HG03565 (cell line): Measurements from ENCODE around the gene C3orf22.
"Not testable (repeated sequence)": the region's sequence is repeated elsewhere in the genome, so short reads cannot be mapped to it uniquely, and the experiment has no call there.

ENCODE experiments used
- ATAC-seq: cut with Tn5 transposase; IDR thresholded peaks from one replicate; pipeline ENCODE4 v1.9.1; 2021; ENCODE audit warnings: mild to moderate bottlenecking, moderate library complexity; ENCODE audit not compliant: unreplicated experiment

The C3orf22 gene

GRCh38 chr3:126544596-126545281, 14.0 kb downstream of the C3orf22 start:
- ATAC-seq, result no peak

GRCh38 chr3:126543457-126544061, 15.2 kb downstream of the C3orf22 start:
- ATAC-seq, result no peak

GRCh38 chr3:126542340-126543241, 16.1 kb downstream of the C3orf22 start:
- no peak for ATAC-seq

GRCh38 chr3:126541628-126542339, 16.9 kb downstream of the C3orf22 start:
- ATAC-seq, result no peak

- ATAC-seq, result no peak
These were observed 17.6 kb downstream of the C3orf22 start for GRCh38 chr3:126540951-126541627.

GRCh38 chr3:126540342-126540849, 18.3 kb downstream of the C3orf22 start:
- ATAC-seq, result no peak

GRCh38 chr3:126539558-126540250, 19.0 kb downstream of the C3orf22 start:
- ATAC-seq, result no peak

GRCh38 chr3:126538966-126539365, 19.8 kb downstream of the C3orf22 start:
- no peak for ATAC-seq

GRCh38 chr3:126538316-126538715, 20.4 kb downstream of the C3orf22 start:
- no peak for ATAC-seq

- no peak for ATAC-seq
These were observed 20.9 kb downstream of the C3orf22 start for GRCh38 chr3:126537730-126538281.

- ATAC-seq, result no peak
These were observed 21.5 kb downstream of the C3orf22 start for GRCh38 chr3:126537116-126537729.

- no peak for ATAC-seq
These were observed 22.6 kb downstream of the C3orf22 start for GRCh38 chr3:126536126-126536525.

GRCh38 chr3:126535636-126536035, 23.1 kb downstream of the C3orf22 start:
- no peak for ATAC-seq

- not testable (repeated sequence) for ATAC-seq
These were observed 24.0 kb downstream of the C3orf22 start for GRCh38 chr3:126534716-126535115.

GRCh38 chr3:126533506-126533905, 25.2 kb downstream of the C3orf22 start:
- ATAC-seq, result no peak

- no peak for ATAC-seq
These were observed 27.7 kb downstream of the C3orf22 start for GRCh38 chr3:126531051-126531330.

GRCh38 chr3:126530171-126531050, 28.3 kb downstream of the C3orf22 start:
- ATAC-seq, result no peak

- no peak for ATAC-seq
These were observed 29.1 kb downstream of the C3orf22 start for GRCh38 chr3:126529585-126530170.
